CMK (cell line): ENCODE data around the gene MARCHF2.

Experiments
- DNase-seq: peaks from one replicate; pipeline ENCODE4 v3.0.0-alpha.2; 2010; ENCODE audit warnings: low read depth

MARCHF2 gene

GRCh38 chr19:8387688-8388611 is 25.2 kb upstream of the MARCHF2 start:
- no peak for DNase-seq

DNA sequence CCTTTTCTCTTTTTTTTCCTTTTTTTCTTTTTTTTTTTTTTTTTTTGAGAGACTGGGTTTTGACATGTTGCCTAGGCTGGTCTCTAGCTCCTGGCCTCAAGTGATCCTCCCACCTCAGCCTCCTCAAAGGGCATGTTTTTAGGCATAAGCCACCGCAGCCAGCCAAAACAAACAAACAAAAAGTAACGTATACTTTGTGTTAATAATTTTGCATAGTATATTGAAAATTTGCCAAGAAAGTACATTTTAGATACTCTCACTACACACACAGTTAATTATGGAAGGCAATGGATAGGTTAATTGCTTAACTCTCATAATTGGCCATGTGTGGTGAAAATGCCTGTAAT is 24.5 kb upstream of the MARCHF2 start:
- DNase-seq: no peak

- peak; percentile 98 for DNase-seq
These were observed 23.1 kb upstream of the MARCHF2 start, which contains the start of gene RAB11B for GRCh38 chr19:8389891-8390616. RAB11B (plus strand) TSS chr19:8390360; CDS start chr19:8390417, 57 bp downstream.

- DNase-seq: peak; percentile 80
These were observed 22.5 kb upstream of the MARCHF2 start for GRCh38 chr19:8390617-8390981.

DNA sequence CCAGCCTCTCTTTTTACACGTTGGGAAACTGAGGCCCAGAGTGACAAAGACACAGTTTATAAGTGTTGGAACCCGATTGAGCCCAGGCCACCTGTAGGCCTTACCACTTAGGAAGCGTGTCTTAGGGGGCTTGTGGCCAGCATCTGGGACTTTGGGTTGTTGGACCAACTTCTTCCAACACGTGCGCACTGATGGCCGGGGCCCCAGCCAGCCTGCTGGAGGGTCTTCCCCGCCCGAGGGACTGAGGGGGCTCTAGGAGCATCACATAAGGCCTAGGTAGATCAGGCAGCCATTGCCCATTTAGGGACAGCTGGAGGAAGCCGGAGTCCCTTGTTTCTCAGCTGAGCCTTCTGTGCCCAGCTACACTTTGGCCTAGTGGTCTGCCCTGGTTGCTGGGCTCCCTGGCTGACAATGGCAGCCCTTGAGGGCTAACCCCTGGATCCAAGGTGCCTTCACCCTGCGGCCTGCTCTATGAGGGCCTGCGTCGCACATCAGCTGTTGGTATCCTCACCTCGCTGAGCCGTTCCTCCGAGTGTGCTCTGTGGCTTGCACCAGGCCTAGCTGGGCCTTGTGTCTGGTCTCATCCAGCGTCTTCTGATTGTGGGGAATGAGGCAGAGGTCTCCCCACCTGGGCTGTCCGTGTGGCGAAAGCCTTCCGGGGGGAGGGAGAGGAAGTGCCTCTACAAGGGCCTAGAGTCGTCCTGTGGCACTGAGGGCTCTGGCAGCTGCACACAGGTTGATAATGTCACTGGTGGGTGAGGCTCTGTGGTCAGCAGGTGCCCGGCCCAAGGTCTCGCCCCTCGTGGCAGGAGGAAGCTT is 21.7 kb upstream of the MARCHF2 start:
- no peak for DNase-seq

GRCh38 chr19:8392017-8392591 is 21.0 kb upstream of the MARCHF2 start:
- DNase-seq: no peak

DNA sequence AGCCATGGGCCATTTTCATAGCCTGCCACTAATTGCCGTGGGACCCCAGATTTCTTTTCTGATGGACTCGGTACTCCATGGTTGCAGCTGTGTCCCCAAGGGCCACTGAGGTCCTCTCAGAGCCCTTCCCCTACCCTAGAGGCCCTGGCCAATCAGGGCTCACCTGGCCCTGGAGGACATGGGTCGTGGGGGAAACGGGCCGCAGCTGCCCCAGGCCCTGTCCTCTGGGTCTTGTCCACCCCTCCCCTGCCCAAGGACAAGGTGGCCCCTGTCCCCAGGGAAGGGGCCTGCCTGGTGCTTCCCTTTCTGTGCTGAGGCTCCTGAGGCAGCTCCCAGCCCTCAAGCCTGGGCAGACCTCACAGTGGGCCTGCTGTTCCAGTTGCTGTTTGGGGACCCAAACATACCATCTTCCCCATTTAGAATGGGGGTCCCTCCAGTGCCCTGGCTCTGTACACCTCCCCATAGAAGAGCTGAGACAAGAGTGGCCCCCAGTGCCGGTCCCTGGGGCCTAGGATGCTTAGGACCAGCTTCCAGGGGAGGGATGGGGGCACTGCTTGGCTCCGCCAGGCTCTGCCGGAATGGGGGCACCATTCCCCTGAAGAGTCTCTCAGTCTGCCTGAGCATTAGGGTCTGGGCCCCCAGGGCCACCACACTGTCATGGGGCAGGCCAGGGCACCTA is 19.8 kb upstream of the MARCHF2 start:
- DNase-seq: no peak

- DNase-seq: no peak
These were observed 19.2 kb upstream of the MARCHF2 start for GRCh38 chr19:8393871-8394250.

DNA sequence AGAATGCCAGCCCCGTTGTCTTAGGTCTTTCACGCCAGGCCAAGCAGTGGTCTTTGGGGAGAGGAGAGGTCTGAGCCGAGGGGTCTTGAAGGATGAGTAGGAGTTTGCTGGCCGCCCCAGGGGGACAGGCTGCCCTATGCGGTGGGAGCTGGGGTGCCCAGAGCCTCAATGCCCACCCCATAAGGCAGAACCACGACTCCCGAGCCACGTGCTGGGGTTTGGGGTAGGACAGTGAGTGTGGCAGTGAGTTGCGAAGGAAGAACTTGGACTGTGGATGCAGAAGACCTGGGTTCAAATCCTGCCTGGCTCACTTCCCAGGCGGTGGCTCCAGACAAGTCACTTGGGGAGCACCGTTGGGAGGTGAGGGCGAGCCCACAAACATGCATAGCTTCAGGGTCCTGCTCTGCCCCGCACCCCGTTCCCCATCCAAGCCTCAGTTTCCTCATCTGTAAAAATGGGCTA is 17.5 kb upstream of the MARCHF2 start:
- DNase-seq: no peak

GRCh38 chr19:8396185-8396562 is 16.9 kb upstream of the MARCHF2 start:
- DNase-seq: no peak

DNA sequence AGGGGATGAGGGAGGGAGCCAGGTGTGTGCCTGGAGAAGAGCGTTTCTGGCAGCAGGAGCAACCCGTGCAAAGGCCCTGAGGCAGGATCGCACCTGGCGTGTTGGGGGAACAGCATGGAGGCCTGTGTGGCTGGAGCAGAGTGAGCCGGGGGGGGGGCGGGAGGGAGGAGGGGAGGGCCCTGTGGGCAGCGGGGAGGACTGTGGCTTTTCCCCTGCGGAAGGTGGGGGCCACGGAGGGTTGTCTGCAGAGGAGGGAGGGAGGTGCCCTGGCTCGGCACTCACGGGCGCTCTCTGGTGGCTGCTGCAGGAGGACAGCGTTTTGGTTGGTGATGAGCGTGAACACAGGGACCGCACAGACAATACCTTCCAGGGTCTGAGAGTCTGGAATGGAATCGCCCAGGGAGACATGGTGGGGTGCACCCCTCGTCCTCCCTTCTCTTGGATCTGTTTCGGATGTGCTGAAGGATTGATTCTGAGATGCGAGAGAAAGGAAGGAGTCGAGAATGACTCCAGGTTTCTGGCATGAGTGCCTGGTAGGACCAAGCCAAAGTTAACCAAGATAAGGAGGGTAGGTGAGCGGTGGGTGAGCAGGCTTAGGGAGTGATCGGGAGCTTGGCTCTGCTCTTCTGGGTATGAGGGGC is 16.4 kb upstream of the MARCHF2 start:
- DNase-seq: no peak

DNA sequence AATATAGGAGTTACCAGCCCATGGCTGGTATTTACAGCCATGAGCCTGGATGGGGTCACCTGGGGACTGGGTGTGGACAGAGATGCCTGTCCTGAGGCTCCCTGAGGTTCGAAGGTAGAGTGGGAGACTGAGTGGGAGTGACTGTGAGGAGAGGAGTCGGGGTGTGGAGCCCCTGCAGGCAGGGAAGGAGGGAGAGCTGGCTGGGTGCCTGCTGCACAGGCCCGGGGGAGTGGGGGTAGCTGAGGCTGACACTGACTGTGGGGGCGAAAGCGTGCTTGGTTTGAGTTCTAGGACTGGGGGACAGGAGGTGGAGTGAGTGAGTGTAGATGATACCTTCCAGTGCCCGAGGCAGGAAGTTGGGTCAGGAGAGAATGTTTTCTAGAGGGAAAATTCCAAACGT is 15.8 kb upstream of the MARCHF2 start:
- no peak for DNase-seq

DNA sequence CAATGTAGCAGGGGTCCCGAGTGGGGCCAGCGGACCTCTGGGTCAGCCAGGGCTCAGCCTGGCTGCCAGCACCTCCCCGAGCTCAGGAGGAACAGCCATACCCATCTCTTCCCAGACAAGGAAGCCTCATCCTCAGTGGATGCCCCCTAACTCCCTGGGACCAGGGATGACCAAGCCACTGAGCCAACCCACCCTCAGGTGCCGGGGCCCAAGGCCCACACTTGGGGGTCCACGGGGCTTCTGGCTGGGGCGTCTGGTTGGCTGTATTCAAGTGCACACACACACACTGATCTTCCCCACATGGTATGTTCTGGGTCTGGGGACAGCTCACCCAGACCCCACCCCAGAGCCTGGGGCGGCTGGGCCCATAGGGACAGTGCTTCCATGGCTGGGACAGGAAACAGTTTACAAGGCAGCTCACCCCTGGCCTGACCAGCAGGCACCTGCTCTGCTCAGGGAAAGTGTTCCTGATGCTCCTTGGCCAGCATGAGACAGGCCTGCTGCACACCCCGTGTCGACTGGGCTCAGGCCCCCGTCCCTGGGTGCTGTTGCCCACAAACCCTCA is 15.3 kb upstream of the MARCHF2 start:
- no peak for DNase-seq

GRCh38 chr19:8398311-8398771 is 14.8 kb upstream of the MARCHF2 start:
- DNase-seq: no peak

- no peak for DNase-seq
These were observed 13.4 kb upstream of the MARCHF2 start for GRCh38 chr19:8399681-8400188.

GRCh38 chr19:8401981-8402411 is 11.1 kb upstream of the MARCHF2 start:
- DNase-seq: no peak

- DNase-seq: no peak
These were observed 9.8 kb upstream of the MARCHF2 start for GRCh38 chr19:8403098-8403819.

DNA sequence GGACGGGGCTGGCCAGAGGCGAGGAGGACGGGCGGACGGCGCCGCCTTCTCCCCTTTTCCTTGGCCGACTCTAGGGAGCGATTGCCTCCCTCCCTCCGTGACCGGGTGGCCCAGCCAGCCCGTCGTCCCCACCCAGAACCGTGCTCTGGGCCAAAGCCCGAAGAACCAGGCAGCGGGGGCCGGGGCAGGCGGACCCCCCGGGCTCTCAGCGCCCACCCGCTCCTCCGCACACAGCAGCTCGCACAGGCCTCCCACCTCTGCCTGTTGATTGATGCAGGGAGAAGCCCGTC is 9.3 kb upstream of the MARCHF2 start:
- no peak for DNase-seq

- no peak for DNase-seq
These were observed 8.5 kb upstream of the MARCHF2 start for GRCh38 chr19:8404391-8405151.
